ENCODE results near the gene CTSA. TPM values are rescaled to one million over a fixed set of nuclear protein-coding genes. Genes with fewer than 3 reads are reported as not detected.

Gene CTSA
- total RNA-seq, 1 experiment from 2014 or later = 282 TPM

- Histone ChIP-seq H3K4me3 (ENCODE audit: low read depth, low read length) (peak overlapping the region; percentile 95), H3K36me3 (ENCODE audit: control insufficient read depth, insufficient read depth, low read length) (peaks cover 9% of the 10 kb centered on the region), H3K27me3 (replicated peaks; ENCODE audit: control insufficient read depth, insufficient read depth, low read length) (no peaks in the 10 kb centered on the region), H3K9me3 (no peaks in the 10 kb centered on the region), H3K4me1 (peaks cover 26% of the 10 kb centered on the region)
- peak overlapping the region; percentile 100 for H3K4me3 Mint-ChIP-seq (ENCODE audit: unreplicated experiment)
- intact Hi-C loops (cut with micrococcal nuclease; ENCODE audit: unreplicated experiment) = loop anchor here (1.0 to 2.0 kb wide), 2 partner anchors 21 to 30 kb away; partner anchors contain the start of gene PLTP
- no peaks in the 10 kb centered on the region for H3K27me3 Mint-ChIP-seq (ENCODE audit: insufficient read depth, unreplicated experiment)
- peak overlapping the region; percentile 99 for H3K27ac Mint-ChIP-seq (ENCODE audit: unreplicated experiment)
- DNase-seq = peak; percentile 93 to 95
- TF ChIP-seq CTCF (IDR thresholded peaks at IDR 0.05; ENCODE audit: insufficient read depth in 1 of 2, low read depth in 1 of 2, low read length in 1 of 2, severe bottlenecking in 1 of 2, unreplicated experiment in 1 of 2) = peak; percentile 55 to 71
- H3K9me3 Mint-ChIP-seq (ENCODE audit: unreplicated experiment) = no peaks in the 10 kb centered on the region
- peaks cover 58% of the 10 kb centered on the region for H3K36me3 Mint-ChIP-seq (ENCODE audit: insufficient read depth, unreplicated experiment)
- peaks cover 13% of the 10 kb centered on the region for H3K4me1 Mint-ChIP-seq (ENCODE audit: low read depth, unreplicated experiment)
- CTCF ChIA-PET = interaction anchor here (0.5 to 4.5 kb wide), 16 partner anchors 9 to 527 kb away, joined by 3 to 63 read pairs (median 4); partner anchors contain the start of genes CTSA, NEURL2, WFDC10A and ZNF335
- no TSS peak for BruUV-seq (replicated peaks)
- POLR2A ChIA-PET = interaction anchor here (0.8 to 2.6 kb wide), 9 partner anchors 11 to 77 kb away, joined by 3 to 53 read pairs (median 9); partner anchors contain the start of genes CTSA, NEURL2 and ZSWIM1
These were observed 42.3 kb downstream of the CTSA start for GRCh38 chr20:45933266-45934045.

GRCh38 chr20:45934046-45934585 lies 43.0 kb downstream of the CTSA start:
- H3K27me3 ChIP-seq (replicated peaks; ENCODE audit: control insufficient read depth, insufficient read depth, low read length) = no peaks in the 10 kb centered on the region
- ChIA-PET CTCF (interaction anchor here (0.5 to 4.5 kb wide), 20 partner anchors 10 to 571 kb away, joined by 3 to 63 read pairs (median 4); partner anchors contain the start of genes CTSA, NEURL2, SYS1 and ZNF335), POLR2A (interaction anchor here (0.6 to 2.6 kb wide), 17 partner anchors 8 to 129 kb away, joined by 3 to 53 read pairs (median 9); partner anchors contain the start of genes ACOT8, CTSA, NEURL2 and PLTP)
- peaks cover 10% of the 10 kb centered on the region for H3K36me3 ChIP-seq (ENCODE audit: control insufficient read depth, insufficient read depth, low read length)
- intact Hi-C loops (cut with micrococcal nuclease; ENCODE audit: unreplicated experiment) = loop anchor here (2.0 kb wide), 1 partner anchor 21 kb away; the partner anchor contains the start of gene PLTP
- peak in 1 of 2 experiments; percentile 78 for DNase-seq
- no peaks in the 10 kb centered on the region for H3K9me3 Mint-ChIP-seq (ENCODE audit: unreplicated experiment)
- H3K27me3 Mint-ChIP-seq (ENCODE audit: insufficient read depth, unreplicated experiment) = no peaks in the 10 kb centered on the region
- H3K9me3 ChIP-seq = no peaks in the 10 kb centered on the region
- no peak for TF ChIP-seq CTCF (IDR thresholded peaks at IDR 0.05; ENCODE audit: insufficient read depth in 1 of 2, low read depth in 1 of 2, low read length in 1 of 2, severe bottlenecking in 1 of 2, unreplicated experiment in 1 of 2)
- H3K36me3 Mint-ChIP-seq (ENCODE audit: insufficient read depth, unreplicated experiment) = peaks cover 65% of the 10 kb centered on the region
- peak overlapping the region; percentile 100 for H3K4me3 Mint-ChIP-seq (ENCODE audit: unreplicated experiment)
- peaks cover 26% of the 10 kb centered on the region for H3K4me1 ChIP-seq
- H3K4me1 Mint-ChIP-seq (ENCODE audit: low read depth, unreplicated experiment) = peaks cover 13% of the 10 kb centered on the region
- TSS peak; percentile 73 for BruUV-seq (replicated peaks)
- H3K4me3 ChIP-seq (ENCODE audit: low read depth, low read length) = peak overlapping the region; percentile 95
- peak overlapping the region; percentile 99 for H3K27ac Mint-ChIP-seq (ENCODE audit: unreplicated experiment)

Data from Caco-2 (cell line).